Dedifferentiated amniotic fluid mesenchymal stem cell (primary cell): ENCODE measurements around the gene TMEM109.
A peak's percentile ranks its signal among the peaks of the same experiment; 100 is the strongest.

Experiments
- DNase-seq: peaks from one replicate; pipeline ENCODE4 v3.0.0-alpha.2; 2016; ENCODE audit errors: extremely low spot score

The TMEM109 gene

DNA sequence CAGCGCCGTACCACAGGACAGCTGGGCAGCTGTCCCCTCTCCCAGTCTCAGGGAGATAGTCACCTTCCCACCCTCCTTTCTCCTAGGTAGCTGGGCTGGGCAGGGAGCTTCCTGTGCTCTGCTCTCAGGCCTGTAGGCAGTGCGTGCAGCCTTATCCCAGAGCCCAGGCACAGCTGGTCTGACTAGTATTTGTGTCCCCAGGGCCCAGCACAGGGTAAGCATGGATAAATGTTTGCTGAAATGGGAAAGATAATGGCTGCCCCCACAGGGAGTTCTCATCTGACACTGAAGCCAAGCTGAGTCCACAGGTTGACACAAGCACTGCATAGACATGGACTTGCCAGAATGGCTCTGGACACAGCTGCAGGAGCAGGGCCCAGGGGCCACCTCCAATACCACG is 28.3 kb downstream of the TMEM109 start:
- DNase-seq, result no peak

DNA sequence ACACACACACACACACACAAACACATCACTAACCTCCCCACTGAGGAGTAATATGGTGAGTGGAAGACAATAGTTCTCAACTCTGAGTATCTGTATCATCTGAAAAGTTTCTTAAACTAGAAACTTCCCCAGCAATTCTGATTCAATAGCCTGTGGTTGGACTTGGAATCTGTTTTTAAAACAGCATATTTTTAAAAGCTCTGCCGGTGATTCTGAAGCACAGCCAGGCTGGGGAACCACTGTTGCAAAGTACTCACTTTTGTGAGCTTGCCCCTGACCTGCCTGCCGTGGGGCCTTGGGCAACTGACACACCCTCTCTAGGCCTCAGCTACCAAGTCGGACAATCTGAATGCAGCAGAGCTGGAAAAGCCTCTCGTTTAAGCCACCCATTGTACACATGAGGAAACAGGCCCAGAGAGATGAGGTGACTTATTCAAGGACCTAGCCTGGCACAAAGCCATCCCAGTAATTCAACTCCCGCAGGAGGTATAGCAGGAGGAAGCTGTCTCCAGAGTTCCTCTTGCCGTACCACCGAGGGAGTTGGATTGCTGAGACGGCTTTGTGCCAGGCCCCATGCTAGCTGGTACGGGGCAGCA is 29.1 kb downstream of the TMEM109 start:
- peak; percentile 19 for DNase-seq

DNA sequence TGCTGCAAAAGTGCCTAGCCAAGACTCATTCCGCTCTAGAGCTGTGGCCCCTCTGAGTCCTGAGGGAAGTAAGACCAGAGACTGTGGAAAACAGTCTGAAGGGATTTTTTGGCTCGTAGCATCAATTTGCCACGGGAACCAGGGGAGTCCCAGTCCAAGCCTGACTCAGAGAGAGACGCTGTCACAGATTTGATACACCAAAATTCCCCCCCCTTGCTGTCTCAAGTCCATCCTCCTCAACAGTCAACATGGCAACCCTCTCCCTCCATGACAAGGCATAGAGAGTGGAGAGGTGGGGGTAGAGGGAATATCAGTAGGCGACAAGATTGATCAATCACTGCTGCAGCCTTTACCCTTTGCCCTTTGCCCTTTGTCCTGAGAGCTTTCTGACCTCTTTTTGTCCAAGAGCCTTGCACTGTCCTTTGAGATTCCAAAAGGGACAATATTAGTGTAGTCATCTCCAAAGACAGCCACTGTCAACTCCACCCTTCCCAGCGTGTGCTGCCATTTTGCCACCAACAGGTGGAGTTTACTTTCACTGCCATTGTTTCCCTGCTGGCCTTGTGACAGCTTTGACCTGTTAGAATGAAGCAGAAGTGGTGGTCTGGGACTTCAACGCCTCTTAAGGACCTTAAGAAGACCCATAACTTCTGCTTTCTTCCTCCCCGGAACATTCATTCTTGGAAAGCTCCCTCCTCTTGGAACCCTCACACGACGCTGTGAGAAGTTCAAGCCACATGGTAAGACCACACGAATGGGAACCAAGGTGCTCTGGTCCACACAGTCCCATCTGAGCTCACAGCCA is 30.7 kb downstream of the TMEM109 start:
- DNase-seq, result no peak

DNA sequence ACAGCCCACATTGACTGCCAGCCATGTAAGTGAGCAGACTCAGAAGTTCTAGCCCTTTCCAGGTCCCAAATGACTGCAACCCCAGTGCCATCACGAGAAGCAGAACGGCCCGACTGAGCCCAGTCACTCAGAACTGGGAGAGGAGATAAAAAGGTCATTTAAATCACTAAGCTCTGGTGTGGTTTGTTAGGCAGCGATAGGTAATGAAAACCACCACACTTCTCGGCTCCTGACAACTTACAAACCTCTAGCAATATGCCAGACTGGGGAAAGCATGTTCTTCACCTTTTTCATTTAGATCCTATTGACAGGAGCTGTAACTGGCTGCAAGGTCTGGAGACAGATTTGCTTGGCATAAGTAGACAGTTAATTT is 31.3 kb downstream of the TMEM109 start:
- DNase-seq, result no peak

DNA sequence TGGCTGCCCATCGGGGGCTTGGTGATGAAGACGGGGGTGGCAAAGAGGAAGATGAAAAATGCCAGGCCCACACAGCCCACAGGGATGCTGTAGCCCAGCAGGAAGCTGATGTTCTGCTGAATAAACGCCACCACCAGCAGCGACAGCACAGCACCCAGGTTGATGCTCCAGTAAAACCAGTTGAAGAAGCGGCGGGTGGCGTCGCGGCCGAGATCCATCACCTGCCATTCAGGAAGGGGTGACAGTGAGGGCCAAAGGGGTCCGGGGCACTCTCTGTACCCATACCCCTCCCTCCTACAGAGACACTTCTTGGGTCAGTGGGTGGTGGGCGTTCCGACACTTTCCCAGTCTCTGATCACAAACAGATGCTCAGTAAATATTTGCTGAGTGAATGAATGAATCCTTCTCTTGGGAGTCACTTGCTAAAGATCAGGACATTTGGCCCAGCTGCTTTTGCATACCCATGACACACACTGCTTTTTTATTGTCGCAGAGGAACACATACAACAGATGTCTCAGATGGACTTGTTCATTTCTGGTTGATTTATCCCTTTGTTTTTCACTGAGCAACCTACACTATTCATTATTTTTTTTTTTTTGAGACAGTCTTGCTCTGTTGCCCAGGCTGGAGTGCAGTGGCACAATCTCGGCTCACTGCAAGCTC is 32.8 kb downstream of the TMEM109 start:
- no peak for DNase-seq

DNA sequence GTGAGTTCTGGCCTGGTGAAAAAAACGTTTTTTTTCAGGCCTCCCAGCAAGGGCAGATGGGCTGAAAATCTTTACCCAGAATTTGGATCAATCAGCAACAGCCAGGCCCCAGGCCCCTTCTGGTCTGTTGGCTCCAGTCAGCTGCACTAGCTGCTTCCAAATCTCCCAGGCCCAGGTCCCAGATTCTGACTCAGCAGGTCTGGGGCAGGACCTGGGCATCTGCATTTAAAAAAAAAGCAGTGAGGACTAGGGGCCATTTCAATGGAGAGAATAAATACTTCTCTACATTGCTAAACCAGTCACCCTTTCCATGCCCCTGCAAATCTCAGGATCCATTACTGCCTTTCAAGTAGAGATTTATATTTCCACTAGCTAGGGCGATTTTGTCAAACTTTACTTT is 33.7 kb downstream of the TMEM109 start:
- no peak for DNase-seq

DNA sequence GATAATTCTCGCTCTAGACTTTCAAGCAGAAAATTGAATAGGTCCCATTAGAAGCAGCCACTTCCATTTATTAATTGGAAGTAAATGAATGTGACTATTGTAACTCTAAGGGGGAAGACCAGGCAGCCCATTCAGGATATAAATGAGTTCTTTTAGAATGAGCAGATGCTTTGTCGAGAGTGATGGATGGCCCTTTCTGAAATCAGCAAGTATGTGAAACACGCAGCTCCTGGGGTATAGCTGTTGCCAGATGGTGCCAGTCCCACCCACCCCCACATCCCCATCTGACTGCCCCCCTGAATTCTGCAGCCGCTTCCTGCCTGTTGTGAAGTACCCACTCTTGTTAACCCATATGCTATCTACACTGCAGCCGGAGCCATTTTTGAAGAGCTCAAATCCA is 34.3 kb downstream of the TMEM109 start:
- DNase-seq, result no peak

DNA sequence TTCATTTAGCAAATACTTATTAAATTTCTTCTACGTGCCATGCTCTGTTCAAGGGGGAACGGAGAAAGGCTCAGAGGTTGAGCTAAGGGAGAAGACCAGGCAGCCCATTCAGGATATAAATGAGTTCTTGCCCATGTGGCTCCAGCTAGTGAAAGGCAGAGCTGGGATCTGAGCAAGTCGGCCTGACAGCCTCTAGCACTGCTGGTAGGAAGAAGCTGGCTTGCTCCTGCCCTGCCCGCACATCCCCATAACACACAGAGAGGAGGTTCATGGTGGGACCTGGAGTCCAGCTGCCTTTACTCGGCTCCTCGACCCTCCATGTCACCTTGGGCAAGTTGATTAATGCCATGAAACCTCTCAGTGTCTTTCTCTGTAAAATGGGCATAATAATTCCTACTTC is 36.1 kb downstream of the TMEM109 start:
- DNase-seq, result no peak

DNA sequence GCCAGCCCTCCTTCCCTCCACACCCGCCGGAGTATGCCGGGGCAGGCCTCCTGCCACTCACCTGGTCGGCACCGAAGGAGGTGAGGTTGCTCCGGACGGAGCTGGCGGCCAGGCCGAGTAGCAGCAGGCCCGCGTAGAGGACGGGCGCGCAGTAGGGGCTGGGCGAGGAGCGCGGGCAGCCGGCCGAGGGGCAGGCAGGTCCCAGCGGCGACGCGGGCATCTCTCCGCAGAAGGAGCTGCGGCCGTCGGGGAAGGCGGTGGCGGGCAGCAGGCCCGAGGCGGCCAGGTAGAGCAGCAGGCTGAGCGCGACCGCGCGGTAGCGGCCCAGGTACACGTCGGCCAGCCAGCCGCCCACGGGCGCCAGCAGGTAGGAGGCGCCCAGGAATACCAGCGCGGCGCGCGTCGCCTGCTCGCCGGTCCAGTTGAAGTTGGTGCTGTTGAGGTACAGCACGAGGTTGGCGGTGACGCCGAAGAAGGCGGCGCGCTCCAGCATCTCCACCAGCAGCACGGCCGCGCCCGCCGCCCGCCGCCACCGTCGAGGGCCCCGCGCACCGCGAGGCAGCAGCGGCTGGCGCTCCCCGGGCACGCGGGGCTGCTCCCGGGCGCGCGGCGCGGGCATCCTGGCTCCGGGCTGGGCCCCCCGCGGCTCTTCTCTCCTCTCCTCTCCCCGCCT is 37.1 kb downstream of the TMEM109 start:
- no peak for DNase-seq

DNA sequence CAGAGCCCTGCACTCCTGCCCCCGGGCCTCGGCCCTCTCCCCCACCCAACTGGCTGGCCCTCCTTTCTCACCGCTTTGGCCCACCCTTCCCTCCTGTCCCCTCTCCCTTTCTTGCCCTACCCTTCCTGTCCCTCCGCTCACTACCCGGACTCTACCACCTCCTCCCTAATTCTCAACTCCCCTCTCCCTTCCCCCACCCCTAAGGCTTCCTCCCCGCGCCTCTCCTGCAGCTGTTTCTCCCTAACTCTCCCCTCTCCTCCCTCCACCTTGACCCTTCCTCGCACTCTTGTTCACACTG is 37.6 kb downstream of the TMEM109 start:
- DNase-seq, result no peak

DNA sequence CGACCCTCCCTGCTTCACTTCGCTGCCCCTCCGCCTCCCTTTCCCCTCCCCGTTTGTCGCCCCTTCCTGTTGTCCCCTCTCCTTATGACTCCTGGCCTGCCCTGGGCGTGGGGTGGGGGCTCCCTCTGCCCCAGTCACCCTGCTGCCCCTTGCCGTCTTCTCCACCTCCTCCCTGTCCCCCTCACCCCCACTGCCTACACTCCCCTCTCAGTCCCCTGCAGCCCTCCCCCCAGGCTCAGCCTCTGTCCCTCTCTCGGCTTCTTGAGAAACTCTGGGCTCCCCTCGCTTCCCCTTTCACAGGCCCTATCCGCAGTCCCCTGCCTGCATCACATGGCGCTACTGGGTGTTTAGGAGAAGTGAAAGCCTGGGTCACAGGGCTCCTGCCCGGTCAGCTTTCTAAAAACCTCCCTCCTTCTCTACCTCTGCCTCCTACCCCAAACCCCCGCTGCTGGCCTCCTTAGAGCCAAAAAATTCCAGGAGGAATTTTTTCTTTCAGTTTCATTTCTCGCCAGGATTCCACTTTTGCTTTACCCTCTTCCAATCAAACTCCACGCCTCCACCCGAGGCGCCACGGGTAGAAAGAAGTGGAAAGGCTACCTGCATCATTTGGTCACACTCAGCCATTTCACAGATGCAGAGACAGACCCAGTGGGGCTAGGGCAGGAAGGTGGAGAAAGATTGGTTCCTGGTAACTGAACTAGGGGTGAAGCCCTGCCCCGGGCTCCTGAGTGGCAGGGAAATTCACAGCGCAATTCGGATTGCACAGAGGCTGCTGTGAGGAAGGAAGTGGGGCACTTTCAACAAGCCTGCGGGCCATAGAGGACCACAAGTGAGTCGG is 38.2 kb downstream of the TMEM109 start, which contains the start of gene SLC15A3:
Gene SLC15A3 (minus strand): TSS at position 273 of the 838 bp plus-strand sequence. CDS start 625 bp downstream, outside the sequence.
- peak; percentile 37 for DNase-seq

DNA sequence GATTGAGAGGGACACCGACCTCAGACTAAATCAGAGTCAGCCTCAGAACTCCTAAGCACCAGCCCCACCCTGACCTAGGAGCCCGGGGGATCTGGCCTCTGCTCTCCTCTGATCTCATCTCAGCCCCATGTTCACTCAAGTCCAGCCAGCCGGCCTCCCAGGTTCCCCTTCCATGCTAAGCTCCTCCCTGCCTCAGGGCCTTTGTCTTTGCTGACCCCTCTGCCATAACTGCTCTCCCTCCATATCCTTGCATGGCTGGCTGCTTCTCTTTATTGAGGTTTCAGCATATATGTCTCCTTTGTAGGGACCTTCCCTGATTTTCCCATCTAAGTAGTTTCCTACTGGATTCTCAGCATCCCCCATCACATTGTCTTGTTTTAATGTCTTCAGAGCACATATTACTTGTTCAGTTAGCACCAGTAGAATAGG is 38.8 kb downstream of the TMEM109 start:
- no peak for DNase-seq

DNA sequence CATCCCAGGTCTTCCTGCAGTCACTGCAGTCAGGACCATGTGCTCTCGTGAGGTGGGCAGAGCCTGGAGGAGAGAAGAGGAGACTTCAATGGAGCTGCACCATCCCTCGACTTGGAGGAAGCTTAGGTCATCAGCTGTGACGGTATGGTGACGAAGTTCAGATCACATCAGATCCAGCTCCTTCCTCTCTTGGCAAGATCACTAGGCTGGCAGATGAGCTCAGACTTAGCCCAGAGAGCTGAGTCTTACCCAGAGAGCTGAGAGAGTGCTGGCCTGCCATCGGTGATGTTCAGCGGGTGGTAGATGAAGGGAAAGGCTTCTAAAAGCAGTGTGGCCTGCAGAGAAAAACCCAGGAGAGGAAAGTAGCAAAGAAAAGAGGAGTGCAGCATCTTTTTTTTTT is 39.8 kb downstream of the TMEM109 start:
- no peak for DNase-seq

DNA sequence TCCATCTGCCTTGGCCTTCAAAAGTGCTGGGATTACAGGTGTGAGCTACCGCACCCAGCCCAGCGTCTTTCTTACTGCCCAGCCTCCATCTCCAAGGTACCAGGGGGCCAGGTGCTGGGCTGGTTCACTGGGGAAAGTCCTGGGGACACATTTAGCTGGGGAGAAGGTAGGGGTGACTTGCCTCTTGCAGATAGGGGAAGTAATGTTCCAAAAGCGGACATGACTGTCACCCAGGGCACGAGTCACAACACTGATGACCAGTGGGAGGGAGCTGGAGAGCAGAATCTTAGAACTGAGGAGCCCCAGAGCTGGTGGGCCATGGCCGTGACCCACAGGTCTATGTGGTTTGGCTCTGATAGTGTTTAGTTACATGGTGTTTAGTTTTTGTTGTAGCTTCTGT is 40.5 kb downstream of the TMEM109 start:
- DNase-seq, result no peak

DNA sequence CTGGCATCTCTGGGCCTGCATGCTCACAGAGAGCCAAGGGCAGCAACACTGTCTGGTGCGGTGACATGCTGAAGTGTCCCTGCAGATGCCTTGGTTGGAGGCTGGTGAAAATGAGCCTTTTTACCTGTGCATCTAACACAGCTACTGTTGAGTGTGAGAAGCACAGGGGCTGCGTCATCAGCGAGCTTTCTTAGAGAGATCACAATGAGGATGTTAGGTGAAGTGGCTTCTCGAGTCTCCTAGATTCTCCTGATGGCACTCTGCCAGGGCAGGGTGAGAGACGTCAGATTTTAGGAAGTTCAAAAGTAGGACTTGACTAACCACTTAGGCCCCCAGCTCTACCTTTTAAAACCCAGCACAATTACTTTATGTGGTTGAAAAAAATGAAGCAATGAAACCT is 41.6 kb downstream of the TMEM109 start:
- no peak for DNase-seq

DNA sequence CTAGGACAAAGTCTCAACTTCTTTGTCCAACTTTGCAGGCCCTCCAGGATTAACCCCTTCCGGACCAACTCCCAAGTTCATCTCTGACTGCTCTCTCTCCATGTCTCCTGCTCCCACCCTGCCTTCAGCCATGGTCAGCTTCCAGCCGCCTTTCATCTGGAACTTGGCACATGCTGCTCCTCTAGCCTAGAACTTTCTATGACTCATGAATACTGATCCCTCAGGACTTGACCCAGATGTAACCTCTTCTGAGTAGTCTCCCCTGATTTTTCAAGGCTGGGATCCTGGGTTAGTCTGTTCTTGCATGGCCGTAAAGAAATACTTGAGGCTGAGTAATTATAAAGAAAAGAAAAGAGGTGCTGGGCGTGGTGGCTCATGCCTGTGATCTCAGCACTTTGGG is 43.2 kb downstream of the TMEM109 start:
- DNase-seq, result no peak

DNA sequence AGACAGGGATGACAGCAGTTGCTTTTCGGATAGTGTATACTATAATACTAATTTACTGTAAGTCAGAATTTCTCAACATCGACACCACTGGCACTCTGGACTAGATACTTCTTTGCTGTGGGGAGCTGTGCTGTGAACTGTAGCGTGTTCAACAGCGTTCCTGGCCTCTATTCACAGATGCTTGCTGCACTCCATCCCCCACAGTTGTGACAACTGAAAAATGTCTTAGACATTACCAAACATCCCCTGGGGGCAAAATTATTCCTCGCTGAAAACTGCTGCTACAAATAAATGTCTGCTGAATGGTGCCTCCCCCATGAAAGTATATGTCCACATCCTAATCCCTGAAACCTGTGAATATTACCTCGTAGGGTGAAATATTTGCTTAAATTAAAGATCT is 45.5 kb downstream of the TMEM109 start:
- DNase-seq, result no peak

DNA sequence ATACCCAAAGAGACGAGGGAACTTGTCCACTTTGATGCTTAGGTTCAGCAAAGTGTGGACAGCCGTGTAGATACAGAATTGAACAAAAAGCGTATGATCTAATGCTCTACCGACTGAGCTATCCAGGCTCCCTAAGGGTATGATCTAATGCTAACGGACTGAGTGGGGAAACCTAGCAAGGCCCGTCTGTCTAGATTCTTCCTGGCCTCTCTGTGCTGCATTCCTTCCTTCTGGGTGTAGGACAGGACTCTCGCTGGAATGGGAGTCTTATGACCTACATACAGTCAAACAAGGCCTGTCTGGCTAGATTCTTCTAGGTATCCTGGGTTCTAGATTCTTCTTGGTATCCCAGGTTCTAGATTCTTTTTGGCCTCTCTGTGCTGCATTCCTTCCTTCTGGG is 46.4 kb downstream of the TMEM109 start:
- DNase-seq, result no peak

DNA sequence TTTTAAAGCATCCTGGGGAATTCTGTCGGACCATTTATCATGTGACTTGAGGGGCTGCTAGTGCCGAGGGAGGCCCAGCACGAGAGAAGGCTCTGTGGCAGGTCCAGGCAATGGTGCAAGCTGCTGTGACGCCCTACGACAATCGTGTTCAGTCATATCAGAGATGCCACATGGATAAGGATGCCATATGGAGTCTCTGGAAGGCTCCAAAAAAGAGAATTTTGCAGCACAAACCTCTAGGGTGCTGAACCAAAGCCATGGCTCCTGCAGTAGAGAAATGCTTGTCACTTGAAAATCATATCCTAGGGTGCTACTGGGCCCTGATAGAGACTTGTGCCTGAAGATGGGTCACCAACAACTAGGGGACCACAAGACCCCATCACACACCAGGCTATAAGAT is 50.8 kb downstream of the TMEM109 start:
- DNase-seq, result no peak

DNA sequence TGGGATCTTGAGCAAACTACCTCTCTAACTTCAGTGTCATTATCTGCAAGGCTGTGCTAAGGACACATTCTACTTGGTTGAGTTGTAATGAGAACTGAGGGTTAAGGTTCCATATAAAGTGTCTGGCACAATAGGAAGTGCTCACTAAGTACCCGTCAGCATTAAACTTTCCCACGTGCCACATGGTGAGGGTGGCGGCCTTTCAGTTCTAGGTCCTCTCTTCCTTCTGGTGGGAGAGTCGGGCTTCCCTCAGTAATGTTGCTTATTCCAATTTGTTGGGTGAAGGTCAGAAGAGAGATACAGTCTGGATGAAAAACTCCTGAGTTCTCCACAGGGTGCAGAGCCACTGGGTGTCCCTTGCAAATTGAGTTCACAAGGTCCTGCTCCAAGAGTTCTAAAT is 52.9 kb downstream of the TMEM109 start:
- DNase-seq, result no peak

DNA sequence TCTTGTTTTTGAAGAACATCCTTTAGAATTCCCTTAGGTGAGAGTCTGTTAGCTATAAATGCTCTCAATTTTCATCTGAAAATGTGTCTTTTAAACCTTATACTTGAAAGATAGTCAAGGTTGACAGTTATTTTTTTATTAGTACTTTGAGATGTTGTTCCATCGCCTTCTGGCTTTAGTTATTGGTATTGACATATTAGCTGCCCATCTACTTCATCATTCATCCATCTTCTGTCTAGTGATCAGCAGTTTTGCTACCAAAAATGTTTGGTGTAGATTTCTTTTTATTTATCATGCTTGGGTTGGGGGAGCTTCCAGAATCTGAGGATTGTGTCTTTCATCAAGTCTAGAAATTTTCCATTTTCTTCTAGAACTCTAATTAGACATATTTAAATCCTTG is 54.3 kb downstream of the TMEM109 start:
- DNase-seq, result no peak

DNA sequence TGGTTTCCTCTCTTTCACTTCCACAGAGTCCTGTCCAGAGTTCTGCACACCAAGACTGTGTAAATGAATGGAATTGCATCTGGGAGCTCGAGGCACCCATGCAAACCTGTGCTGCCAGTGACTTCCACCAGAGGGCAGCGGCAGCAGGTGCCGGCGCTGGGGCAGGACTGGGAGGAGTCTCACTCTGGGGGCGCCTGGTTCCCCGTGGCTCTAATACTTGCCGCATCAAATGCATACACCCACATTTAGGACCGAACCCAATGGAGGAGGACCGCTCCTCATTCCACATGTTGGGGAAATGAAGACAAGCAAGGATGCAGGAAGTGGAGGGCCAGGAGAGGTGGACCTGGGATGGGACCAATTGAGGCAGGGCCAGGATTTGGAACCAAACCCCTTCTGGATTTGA is 56.4 kb downstream of the TMEM109 start:
- DNase-seq, result no peak
